Stimulated activated CD8-positive, alpha-beta memory T cell treated with anti-CD3 and anti-CD28 coated beads, Interleukin-2, amount 100 ng/mL, for 1 hour (primary cell): ENCODE measurements around the gene MRFAP1L1.
"Not testable (repeated sequence)": the region's sequence is repeated elsewhere in the genome, so short reads cannot be mapped to it uniquely, and the experiment has no call there.

ENCODE experiments used
- DNase-seq, 2 donors: peaks; one replicate each; pipeline ENCODE4 v3.0.0-alpha.2; 2020; ENCODE audit warnings: low read depth in 2 of 2

The MRFAP1L1 gene

DNA sequence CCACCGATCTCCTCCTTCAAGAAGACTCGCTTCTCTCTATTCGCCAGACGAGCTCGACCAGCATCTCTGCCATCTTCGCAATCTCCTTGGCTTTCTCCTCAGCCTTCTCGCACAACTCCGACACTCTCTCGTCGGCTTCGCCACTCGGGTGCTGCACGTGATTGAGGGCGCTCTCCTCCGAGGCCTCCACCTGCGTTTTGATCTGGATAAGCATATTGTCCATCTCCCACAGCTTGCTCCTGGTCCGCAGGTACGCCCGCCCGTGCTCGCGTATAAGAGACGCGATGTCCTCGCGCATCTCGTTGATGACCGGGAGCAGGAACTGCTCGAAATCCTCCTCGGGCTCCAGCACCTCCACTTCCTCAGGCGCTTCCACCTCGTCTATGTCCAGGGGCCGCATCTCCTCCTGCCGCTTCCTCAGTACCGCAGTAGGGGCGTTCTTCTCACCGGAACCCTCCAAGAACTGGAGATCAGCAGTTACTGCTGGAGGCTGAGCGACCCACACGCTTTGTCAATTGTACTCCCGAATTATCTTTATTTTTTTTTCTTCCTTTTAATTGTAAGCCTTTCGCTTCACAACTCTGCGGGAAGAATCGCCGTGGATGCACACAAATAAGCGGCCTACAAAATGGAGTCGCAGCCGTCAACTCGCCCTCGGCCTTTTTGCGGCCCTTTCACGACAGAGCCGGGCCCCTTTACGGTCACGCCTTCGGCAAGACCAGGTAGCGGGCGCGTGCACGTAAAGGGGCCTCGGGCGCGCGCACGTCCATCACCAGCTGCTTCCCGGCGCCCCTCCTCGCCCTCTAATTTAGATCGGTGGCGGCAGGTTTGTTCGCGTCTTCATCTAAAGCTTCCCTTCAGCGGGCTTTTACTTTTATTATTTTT lies at the start of gene MRFAP1L1:
TSS of gene MRFAP1L1 (minus strand) at position 636 of the 885 bp plus-strand sequence. CDS start at position 400, 236 bp downstream.
- DNase-seq, result peak; percentile 90 to 94

DNA sequence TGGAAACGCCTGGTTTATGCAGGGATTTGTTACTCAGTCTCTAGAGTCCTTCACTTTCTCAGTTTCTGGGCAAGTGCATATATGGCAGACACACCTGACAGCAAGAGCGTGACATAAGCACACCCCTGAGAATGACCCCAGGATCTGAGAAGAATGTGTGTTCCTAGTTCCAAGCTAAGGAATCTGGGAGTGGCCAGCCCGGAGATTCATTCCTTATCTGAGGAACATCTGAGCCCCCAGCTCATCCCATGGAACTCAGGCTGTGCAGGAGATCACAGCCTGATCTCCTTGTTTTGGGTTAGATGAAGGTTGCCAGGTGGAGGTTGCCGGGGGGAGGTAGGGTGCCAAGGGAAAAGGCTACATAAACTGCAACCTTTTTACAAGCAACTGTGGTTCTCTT lies 49.1 kb upstream of the MRFAP1L1 start:
- no peak for DNase-seq

DNA sequence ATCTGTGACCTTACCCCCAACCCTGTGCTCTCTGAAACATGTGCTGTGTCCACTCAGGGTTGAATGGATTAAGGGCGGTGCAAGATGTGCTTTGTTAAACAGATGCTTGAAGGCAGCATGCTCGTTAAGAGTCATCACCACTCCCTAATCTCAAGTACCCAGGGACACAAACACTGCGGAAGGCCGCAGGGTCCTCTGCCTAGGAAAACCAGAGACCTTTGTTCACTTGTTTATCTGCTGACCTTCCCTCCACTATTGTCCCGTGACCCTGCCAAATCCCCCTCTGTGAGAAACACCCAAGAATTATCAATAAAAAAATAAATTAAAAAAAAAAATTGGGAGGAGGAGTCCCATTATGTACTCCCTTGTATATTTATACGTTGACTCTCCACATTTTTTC lies 46.7 kb upstream of the MRFAP1L1 start:
- not testable (repeated sequence) for DNase-seq

DNA sequence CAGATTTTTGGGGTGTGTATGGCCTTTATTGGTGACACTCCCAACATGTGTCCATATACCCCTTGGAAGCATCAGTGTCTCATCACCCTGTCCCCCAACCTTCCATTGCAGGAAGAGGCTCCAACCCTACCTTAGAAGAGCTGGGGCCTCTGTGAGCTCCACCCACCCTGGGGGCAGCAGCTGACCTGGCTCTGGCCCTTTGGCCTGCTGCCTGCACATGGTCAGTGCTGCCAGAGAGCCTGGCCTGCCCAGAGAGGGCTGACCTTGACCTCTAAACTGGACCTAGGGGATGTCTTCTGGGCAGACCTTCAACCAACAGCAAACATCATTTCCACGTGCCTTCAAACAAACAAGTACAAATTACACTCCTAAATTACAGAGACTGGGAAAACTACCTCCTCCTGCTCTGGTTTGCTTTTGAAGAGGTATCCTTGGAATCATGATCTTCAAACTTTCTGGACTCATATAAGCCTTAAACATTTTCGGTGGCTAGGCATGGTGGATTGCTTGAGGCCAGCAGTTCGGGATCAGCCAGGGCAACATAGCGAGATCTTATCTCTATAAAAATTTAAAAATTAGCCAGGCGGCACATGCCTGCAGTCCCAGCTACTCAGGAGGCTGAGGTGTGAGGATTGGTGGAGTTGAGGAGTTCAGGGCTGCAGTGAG lies 45.6 kb upstream of the MRFAP1L1 start:
- DNase-seq, result no peak

DNA sequence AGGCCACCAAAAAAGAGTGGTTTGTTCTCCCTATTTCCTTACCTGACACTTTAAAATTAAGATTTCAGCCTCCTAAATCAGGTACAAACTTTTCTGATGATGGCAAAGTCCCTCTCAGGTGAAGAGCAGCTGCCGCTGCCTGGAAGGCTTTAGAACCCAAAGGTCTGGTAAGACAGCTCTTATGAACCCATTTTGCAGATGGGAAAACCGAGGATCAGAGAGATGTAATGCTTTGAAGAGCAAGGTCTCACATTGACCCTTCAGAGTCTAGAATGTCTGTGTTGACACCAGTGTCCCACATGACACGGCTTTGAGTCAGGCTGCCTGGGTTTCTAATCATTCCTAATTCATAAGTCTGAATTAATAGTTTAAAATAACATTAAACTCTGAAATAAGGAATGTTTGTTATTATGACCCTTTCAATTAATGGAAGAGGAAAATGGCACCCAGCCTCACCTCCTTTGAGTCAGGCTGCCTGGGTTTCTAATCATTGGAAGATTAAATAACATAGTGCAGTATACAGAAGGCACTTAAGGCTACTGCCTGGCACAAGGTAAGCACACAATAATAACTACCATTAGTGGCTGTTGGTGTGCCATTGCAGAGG lies 44.9 kb upstream of the MRFAP1L1 start:
- no peak for DNase-seq

DNA sequence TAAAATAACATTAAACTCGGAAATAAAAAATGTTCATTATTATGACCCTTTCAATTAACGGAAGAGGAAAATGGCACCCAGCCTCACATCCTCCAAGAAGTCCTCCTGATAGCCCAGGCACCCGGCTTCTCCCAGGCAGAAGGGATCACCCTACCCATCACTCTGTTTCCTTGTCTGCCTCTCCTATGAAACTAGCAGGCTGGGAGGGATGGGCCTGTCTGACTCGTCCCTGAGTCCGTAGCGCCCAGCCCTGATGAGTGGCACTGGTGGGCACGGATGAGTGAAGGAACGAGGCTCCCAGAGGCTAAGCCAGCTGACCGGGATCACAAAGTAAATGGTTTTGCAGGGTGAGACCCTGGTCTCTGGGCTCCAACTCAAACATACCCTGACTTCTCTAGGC lies 44.2 kb upstream of the MRFAP1L1 start:
- DNase-seq, result no peak

DNA sequence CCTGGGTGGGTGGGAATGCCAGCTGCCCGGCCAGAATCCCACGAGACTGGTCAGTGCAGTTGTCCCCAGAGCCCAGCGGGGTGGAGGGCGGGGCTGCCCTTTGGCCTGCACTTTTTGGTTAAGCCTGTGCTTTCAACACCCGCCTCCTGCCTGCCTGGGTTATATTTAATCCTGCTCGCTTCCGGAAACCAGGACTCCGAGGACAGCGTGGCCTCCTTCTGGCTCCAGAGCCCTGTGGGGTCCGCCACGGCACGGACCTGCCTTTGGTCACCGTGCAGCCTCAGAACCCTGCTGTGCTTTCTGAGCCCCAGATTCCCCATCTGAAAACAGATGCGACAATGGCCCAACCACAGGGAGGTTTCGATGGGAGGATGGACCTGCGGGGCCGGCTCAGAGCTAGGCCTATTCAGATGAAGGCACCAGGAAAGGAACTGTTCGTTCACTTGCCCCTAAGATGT lies 43.5 kb upstream of the MRFAP1L1 start:
- DNase-seq, result no peak

DNA sequence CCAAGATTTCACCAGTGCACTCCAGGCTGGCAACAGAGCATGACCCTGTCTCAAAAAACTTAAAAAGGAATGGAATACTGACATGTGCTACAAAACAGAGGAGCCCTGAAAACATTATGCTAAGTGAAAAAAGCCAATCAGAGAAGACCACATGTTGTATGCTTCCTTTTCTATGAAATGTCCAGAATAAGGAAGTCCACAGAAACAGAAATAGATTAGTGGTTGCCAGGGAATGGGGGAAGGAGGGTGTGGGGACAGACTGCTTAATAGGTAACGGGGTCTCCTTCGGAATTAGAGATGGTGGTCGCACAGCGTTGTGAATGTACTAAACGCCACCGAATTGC lies 42.8 kb upstream of the MRFAP1L1 start:
- no peak for DNase-seq

DNA sequence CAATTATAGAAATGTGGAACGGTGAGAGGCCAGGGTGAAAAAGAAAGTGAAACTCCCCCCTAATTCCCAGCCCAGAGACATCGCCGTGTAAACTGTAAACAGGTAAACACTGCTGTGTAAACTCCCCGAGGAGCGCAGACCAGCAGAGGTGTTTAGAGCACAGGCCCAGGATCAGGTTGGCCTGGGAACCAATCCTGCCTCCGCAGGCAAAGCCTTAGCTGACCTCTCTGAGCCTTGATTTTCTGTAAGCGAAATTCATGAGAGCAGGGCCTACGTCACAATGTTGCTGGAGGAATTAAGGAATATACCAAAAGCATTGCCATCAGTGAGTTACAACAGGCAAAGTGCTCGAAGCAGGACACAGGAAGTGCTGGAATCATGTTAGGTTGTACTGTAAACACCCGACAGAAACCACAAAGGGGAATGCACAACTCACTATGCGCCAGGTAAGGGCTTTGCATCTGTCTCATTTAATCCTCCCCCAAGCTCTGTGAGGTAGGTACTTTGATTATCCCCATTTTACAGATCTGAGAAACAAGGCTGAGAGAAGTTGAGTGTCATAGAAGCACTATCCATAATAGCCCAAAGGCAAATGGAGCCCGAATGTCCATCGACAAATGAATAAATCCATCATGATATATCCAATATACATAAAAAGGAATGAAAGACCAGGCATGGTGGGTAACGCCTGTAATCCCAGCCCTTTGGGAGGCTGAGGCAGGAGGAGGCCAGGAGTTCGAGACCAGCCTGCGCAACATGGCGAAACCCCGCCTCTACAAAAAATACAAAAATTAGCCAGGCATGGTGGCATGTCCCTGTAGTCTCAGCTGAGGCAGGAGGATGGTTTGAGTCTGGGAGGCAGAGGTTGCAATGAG lies 42.2 kb upstream of the MRFAP1L1 start:
- no peak for DNase-seq

DNA sequence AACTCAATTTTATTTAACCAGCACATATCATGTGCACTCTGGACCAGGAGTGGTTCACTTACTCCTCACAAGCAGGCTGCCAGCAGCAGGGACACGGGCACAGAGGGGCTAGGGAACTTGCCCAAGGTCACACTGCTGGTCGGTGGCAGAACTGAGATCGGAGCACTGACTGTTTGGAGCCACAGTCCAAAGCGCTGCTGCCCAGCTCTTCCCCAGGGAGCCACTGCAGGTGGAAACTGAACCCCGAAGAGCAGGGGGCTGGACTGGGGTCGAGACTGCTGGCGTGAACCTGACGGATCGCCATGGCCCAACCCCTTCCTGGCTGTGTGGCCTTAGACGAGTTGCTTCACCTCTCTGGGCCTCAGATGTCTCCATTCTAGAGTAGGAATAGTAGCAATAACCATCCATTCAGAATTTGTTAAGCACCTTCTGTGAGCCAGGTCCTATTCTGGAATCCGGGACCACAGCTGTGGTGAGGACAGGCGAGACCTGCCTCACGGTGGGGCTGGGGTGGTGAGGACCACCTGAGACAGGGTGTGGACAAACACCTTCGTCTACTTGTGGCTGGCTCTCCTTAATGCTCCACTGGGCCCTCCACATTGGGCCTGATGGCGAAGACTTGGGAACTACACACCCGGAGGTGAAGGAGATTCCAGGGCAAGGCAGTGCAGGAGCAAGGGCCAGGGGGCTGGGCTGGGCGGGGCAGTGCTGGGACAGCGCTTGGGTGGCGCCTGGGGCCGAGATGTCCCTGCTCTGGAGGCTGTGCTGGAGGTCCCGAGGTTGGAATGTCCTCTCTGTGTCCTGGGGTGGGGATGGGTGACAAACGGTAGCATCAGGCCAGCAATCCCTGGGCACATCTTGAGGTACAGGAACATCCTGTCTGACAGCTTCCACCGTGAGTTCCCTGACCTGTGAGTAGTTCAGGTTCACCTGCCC lies 40.9 kb upstream of the MRFAP1L1 start:
- no peak for DNase-seq

DNA sequence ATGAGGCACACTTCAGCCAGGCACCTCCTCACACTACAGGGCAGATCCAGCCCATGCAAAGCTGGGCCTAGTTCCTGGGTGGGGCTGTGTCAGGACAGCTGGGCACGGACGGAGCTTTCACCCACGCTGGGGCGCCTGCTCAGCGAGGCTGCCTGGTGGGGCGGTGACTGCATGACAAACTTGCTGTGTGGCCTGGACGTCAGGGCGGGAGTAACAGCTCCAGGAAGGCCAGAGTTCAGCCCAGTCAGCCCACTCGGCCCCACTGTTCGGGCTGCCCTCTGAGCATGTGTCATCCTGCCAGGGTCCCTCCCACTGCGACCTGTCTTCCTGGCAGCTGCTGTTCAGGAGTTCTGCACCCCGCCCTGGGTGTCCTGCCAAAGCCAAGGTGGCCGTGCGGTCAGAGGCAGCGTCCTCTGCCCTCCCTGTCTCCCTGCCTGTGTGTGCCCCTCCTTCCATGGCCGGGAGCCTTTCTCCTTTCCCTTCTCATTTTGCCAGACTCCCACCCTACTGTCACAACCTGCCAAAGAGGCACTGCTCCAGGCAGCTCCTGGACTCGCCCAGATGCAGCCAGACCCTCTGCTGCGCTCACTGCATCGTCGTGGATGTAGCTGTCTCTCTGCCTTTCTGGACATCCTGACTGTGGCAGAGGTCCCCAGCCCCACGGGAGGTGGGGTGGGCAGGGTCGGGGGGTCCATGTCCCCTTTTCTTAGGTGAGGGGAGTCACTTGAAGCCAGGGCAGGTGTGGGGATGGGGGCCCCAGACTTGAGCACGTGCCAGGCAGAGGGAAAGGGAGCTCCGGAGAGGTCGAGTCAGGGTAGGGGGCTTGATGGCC lies 39.9 kb upstream of the MRFAP1L1 start:
- no peak for DNase-seq

DNA sequence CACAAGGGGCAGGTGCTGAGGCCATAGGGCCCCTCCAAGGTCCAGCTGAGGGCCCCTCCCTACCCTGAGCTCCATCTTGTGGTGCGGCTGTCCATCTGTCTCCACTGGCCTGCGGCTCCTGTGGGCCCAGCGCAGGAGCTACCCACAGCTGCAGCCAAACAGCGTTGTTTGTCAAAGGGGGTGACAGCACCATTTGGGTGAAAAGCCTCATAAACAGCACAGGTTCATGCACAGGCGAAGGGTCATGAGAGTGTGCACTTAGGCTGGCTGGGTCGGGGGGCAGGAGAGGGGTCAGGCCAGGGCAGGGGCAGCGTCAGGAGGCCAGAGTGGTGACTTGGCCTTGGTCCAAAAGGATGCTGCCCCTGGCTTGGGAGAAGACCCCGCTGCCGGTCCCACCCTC lies 38.6 kb upstream of the MRFAP1L1 start:
- no peak for DNase-seq

DNA sequence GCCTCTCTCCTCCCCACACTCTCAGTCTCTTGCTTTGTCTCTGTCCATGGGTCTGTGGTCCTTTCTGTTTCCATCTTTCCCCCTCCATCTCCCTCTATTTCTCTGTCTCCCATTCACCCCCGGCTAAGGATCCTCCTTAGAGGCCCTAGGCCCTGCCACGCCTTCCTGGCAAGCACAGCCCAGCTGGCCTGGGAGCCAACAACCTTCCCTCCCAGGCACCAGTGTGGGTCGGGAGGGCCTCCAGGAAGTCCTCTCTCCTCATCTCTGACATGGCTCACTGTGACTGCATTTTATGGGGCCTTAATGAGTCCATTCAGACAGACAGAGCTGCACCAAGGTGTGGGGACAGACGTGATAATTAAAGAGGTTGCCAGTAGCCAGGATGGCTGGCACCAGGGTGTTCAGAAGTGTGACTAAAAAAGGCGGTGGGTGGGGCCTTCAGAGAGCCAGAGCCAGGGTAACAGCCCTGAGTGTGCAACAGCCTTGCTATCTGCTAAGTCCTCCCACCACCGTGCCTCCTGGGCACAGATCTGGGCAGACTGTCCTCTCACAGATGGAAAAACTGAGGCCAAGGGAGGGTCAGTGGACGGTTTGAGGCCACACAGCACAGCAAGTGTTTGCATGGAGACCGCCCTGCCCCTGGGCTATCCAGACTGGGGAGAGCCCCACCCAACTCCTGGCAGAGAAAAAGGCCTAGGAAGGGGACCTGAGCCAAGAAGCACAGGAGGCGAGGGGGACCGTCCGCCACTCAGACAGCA lies 37.8 kb upstream of the MRFAP1L1 start:
- no peak for DNase-seq

DNA sequence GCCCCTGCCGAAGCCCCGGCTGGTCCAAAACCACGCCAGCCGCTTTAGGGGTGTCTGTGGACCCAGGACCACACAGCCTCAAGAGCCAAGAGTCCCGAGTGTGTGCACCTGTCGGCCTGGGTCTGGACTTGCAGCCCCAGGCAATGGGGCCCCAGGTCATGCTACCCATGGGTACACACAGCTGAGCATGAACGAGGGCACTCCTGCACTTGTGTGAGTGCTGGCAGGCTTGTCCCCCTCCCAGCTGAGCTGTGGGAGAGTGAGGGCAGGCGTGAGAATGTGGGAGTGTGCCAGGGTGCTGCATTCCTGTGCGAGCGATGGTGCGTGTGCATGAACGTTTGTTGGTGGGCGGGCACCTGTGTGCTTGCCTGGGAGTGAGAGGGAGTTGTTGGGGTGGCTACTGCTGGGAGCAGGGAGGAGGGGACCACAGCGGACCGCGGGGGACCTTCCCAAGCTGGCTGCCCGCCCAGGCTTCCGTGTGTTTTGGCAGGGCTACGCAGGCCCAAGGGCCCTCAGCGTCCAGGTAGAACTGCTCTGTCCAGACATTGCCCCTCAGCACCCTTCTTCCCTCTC lies 37.1 kb upstream of the MRFAP1L1 start:
- no peak for DNase-seq

DNA sequence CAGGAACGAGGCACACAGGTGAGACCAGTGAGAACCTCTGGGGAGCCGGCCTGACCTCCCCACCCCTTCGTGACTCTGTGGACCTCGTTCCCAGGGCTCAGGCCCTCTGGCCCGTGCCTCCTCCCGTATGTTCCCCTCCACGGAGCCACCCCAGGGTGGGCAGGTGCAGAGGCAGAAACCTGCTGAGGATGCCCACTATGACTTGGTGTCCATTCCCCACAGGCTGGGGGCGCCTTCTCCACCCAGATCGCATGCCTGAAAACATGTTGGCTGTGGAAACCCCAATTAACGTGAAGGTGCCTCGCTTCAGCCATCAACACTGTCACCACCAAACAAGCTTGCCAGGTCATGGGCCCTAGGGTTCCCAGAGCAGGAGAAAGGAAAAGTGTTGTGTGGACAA lies 33.3 kb upstream of the MRFAP1L1 start:
- DNase-seq, result no peak

DNA sequence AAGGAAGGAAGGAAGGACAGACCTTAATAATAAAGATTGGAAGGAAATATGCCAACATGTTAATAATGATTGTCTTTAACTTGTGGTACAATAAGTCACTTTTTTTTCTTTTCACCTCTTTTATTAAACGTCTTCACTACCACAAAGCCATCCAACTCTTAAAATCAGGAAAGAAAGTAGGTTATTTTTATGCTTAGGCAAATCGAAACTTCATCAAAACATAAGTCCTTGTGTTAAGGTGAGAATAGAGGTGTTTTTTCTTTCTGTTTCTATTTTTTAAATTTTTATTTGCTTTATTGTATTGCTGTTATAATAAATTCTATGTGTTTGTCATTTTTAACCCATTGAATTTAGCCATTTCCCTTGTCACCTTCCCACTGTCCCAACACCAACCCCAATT lies 32.8 kb upstream of the MRFAP1L1 start:
- DNase-seq, result no peak

DNA sequence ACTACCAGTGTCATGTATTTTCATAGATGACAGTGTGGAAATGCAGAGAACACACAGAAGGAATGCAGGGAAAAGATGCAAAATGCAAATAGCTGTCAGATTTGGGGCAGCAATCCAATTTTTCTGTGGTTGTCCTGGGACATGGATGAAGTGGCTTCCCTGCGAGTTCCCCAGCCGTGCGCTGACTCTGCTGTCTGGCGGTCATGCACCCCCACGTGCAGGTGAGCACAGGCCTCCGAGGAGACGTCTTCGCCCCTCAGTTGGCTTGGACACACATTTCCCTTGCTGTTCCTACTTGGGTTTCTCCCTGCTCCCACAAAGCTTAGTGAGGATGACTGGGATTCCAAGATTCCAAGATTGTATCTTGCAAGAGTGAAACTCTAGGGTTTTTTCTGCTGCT lies 30.7 kb upstream of the MRFAP1L1 start:
- DNase-seq, result no peak

DNA sequence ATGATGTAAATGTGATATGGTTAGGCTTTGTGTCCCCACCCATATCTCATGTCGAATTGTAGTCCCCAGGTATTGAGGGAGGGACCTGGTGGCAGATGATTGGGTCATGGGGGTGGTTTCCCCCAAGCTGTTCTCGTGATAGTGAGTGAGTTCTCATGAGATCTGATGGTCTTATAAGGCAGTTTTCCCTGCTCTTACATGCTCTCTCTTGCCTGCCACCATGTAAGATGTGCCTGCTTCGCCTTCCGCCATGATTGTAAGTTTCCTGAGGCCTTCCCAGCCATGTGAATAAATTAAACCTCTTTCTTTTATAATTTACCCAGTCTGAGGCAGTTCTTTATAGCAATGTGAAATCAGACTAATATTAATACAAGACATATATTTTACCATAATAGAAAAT lies 30.3 kb upstream of the MRFAP1L1 start:
- DNase-seq, result no peak
